Measurements from ENCODE around the gene NFIC. TPM values are rescaled to one million over a fixed set of nuclear protein-coding genes. Genes with fewer than 3 reads are reported as not detected.
A peak's percentile ranks its signal among the peaks of the same experiment; 100 is the strongest.
"Not testable (repeated sequence)": the region's sequence is repeated elsewhere in the genome, so short reads cannot be mapped to it uniquely, and the experiment has no call there.

NFIC gene
- total RNA-seq, 4 donors from 2014 or later = 125 to 285 (median 155) TPM

DNA sequence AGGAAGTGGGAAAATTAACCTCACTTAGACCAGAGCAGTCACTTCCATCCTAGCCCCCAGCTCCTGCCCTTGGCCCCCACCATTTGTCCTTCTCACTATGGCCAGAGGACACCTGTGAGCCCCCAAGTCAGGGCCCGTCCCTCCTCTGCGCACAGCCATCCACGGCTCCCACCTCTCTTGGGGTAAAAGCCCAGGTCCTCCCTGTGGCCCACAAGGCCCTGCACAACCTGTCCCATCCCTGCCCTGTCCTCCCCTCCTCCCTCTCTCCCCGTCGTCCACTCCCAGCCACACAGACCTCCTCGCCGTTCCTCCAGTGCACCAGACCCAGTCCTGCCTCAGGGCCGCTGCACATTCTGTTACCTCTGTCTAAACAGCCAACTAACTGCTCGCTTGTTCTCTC lies 60.0 kb downstream of the NFIC start:
- H3K27ac ChIP-seq = peak overlapping the region in 3 of 4 donors; percentile 72 to 94 (median 90)
- 86 to 91% methylated on average over 4 to 8 of the region's 9 CpGs for WGBS, 2 donors (ENCODE audit: low coverage in 1 of 2)
- no peak overlapping the region for H3K4me3 ChIP-seq
- H3K27me3 ChIP-seq = no peaks in the 10 kb centered on the region
- ATAC-seq = no peak
- peaks cover 0 to 98% (median 39%) of the 10 kb centered on the region in 3 donors for H3K4me1 ChIP-seq
- TF ChIP-seq EP300 (IDR thresholded peaks at IDR 0.05) = no peak
- no peak for TF ChIP-seq POLR2AphosphoS5 (IDR thresholded peaks at IDR 0.05)
- TF ChIP-seq POLR2A (IDR thresholded peaks at IDR 0.05) = no peak
- peaks cover 0 to 33% of the 10 kb centered on the region in 2 donors for H3K36me3 ChIP-seq
- H3K9me3 ChIP-seq = no peaks in the 10 kb centered on the region

DNA sequence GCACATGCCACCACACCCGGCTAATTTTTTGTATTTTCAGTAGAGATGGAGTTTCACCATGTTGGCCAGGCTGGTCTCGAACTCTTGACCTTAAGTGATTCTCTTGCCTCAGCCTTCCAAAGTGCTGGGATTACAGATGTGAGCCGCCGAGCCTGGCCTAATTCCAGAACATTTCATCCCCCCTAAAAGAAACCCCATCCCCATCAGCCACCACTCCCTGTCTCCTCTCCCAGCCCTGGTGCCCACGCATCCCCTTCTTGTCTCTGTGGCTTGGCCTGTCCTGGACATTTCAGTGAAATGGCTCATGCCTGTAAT lies 63.9 kb downstream of the NFIC start:
- Histone ChIP-seq H3K36me3 (peaks cover 0 to 51% of the 10 kb centered on the region in 2 donors), H3K4me1 (peaks cover 5 to 99% (median 51%) of the 10 kb centered on the region in 3 donors)
- WGBS, 2 donors (ENCODE audit: low coverage in 1 of 2) = 29 to 49% methylated on average over 4 of the region's 5 CpGs

DNA sequence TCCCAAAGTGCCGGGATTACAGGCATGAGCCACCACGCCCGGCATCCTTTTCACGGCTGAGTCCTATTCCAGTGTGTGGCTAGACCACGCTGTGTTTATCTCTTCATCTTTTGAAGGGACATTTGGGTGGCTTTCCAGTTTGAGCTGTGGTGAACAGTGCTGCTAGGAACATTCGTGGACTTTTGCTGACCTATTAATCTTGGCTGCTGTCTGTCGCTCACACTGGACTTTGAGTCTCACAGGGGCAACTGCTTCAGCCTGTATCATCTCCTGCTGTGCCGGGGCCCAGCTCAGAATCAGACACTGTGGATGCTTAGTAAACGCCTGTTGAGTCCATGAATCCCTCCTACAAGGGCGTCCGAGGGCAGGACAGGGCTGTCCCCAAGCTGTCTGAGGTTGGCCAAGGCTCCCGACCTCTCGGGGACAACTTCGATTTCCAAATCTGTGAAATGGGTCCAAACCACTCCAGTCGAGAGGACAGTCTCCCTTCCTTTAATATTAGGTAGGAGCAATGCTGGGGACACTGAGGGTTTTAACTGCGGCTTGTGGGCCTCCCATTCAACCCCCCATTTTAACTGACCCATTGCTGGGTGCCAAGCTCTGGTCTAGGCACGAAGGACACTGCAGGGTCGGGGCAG lies 65.5 kb downstream of the NFIC start:
- Histone ChIP-seq H3K9me3 (no peaks in the 10 kb centered on the region), H3K36me3 (peaks cover 0 to 51% of the 10 kb centered on the region in 2 donors), H3K4me3 (no peak overlapping the region), H3K27me3 (no peaks in the 10 kb centered on the region), H3K4me1 (peaks cover 5 to 92% (median 51%) of the 10 kb centered on the region in 3 donors), H3K27ac (peak overlapping the region; percentile 72 to 95 (median 92))
- WGBS, 2 donors (ENCODE audit: low coverage in 1 of 2) = 85 to 100% methylated on average over 1 to 5 of the region's 18 CpGs
- no peak for ATAC-seq
- no peak for TF ChIP-seq POLR2A (IDR thresholded peaks at IDR 0.05)
- TF ChIP-seq, protein P1, sequence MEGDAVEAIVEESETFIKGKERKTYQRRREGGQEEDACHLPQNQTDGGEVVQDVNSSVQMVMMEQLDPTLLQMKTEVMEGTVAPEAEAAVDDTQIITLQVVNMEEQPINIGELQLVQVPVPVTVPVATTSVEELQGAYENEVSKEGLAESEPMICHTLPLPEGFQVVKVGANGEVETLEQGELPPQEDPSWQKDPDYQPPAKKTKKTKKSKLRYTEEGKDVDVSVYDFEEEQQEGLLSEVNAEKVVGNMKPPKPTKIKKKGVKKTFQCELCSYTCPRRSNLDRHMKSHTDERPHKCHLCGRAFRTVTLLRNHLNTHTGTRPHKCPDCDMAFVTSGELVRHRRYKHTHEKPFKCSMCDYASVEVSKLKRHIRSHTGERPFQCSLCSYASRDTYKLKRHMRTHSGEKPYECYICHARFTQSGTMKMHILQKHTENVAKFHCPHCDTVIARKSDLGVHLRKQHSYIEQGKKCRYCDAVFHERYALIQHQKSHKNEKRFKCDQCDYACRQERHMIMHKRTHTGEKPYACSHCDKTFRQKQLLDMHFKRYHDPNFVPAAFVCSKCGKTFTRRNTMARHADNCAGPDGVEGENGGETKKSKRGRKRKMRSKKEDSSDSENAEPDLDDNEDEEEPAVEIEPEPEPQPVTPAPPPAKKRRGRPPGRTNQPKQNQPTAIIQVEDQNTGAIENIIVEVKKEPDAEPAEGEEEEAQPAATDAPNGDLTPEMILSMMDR (IDR thresholded peaks at IDR 0.05) = no peak
- no peak for TF ChIP-seq POLR2AphosphoS5 (IDR thresholded peaks at IDR 0.05)
- no peak for TF ChIP-seq EP300 (IDR thresholded peaks at IDR 0.05)

More for the DNA sequence above, 63.9 kb downstream of the NFIC start:
- H3K27me3 ChIP-seq, H3K4me3 ChIP-seq, H3K9me3 ChIP-seq, ATAC-seq: not testable (repeated sequence)
- peak overlapping the region; percentile 72 to 95 (median 92) for H3K27ac ChIP-seq

DNA sequence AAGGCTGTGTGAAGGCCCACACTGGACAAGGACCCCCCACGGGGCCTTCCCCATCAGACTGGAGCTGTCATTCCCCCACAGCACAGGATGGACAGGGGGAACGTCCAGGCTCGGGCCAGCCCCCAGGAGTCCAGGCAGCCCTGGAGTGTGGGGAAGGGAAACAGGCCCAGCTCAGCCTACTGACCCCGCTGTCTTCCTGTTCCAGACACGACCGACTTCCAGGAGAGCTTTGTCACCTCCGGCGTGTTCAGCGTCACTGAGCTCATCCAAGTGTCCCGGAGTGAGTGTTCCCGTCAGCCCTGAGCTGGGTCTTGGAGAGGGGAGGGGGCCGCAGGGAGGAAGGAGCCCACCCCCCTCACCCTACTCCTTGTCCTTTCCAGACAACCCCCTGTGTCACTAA lies 66.9 kb downstream of the NFIC start:
- ATAC-seq = no peak
- TF ChIP-seq EP300 (IDR thresholded peaks at IDR 0.05) (no peak), POLR2AphosphoS5 (IDR thresholded peaks at IDR 0.05) (no peak), POLR2A (IDR thresholded peaks at IDR 0.05) (no peak)
- TF ChIP-seq, protein P1 (IDR thresholded peaks at IDR 0.05) = no peak
- no peaks in the 10 kb centered on the region for H3K27me3 ChIP-seq
- peaks cover 0 to 60% of the 10 kb centered on the region in 2 donors for H3K36me3 ChIP-seq
- WGBS, 2 donors (ENCODE audit: low coverage in 1 of 2) = 58 to 80% methylated on average over 1 to 4 of the region's 12 CpGs
- H3K4me1 ChIP-seq = peaks cover 5 to 78% (median 47%) of the 10 kb centered on the region in 3 donors
- no peak overlapping the region for H3K4me3 ChIP-seq
- H3K27ac ChIP-seq = peak overlapping the region; percentile 72 to 95 (median 92)
- no peaks in the 10 kb centered on the region for H3K9me3 ChIP-seq

DNA sequence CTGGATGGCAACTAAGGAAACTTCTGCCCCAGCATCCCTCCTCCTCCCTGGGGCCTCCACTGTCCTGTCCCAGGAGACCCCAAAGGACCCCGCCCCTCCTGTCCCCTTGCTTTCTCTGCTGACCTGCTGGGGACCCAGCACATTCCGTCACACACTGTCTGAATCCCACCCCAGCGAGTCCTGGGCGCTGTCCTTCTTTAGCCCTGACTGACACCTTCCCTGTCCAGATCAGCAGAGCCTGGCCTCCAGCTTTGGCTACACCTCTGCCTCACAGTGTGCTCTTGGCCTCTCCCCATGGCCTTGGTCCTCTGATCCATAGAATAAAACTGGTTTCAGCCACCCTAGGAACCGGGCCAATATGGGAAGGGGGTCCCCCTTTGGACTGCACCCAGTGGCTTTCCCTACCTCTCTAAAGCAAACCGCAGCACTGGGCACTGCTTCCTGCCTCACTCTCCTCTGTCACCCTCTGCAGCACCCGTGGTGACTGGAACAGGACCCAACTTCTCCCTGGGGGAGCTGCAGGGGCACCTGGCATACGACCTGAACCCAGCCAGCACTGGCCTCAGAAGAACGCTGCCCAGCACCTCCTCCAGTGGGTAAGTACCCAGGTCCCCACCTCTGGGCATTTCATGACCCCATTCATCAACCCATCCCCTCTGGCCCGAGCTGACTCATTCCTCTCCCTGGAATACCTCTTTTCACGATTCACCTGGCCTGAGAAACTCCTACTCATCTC lies 67.6 kb downstream of the NFIC start:
- WGBS, 2 donors (ENCODE audit: low coverage in 1 of 2) = 78 to 100% methylated on average over 3 of the region's 11 CpGs
- ATAC-seq = no peak
- TF ChIP-seq POLR2A (IDR thresholded peaks at IDR 0.05) = no peak
- TF ChIP-seq EP300 (IDR thresholded peaks at IDR 0.05) = no peak
- no peak for TF ChIP-seq POLR2AphosphoS5 (IDR thresholded peaks at IDR 0.05)
- Histone ChIP-seq H3K27ac (peak overlapping the region; percentile 72 to 95 (median 92)), H3K4me3 (peak overlapping the region in 1 of 2 donors; percentile 42), H3K36me3 (peaks cover 0 to 66% of the 10 kb centered on the region in 2 donors), H3K27me3 (no peaks in the 10 kb centered on the region), H3K4me1 (peaks cover 5 to 71% (median 41%) of the 10 kb centered on the region in 3 donors), H3K9me3 (no peaks in the 10 kb centered on the region)

DNA sequence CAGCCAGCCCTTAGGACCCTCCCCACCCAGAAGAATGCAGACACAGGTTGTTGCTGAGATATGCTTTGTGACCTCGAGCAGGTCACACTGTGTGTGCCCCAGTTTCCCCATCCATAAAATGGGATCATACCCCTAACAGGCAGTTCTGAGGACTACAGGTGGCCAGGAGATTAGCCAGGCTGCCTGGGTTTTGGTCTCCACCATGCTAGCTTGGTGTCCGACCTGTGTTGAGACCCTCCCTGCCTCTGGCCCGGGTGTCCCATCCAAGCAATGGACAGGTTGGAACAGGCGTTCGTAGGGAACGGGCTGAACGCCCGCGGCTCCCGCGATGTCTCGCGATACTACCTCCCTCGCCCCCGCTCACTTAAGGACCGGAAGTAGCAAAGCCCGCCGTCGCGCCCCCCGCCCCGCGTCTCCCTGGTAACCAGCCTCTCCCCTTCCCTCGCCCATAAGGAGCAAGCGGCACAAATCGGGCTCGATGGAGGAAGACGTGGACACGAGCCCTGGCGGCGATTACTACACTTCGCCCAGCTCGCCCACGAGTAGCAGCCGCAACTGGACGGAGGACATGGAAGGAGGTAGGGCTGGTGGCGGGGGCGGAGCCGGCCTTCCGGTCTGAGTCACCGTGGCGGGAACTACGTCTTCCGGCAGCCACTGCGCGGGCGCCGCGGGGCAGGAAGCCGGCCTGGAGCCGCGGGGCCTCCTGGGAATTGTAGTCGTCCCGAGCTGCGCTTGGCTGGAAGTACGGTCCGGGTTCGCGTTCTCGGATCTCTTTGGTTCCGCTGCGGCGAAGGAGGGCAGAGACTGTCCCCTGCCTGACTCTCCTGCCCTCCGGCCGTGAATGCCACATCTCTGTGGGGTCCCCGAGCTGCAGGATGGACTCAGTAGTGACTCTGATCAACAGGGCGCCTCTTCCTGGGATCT lies 68.5 kb downstream of the NFIC start:
- Histone ChIP-seq H3K27ac (peak overlapping the region; percentile 72 to 95 (median 92)), H3K27me3 (no peaks in the 10 kb centered on the region), H3K36me3 (peaks cover 0 to 76% of the 10 kb centered on the region in 2 donors), H3K4me3 (peak overlapping the region; percentile 32 to 42), H3K9me3 (no peaks in the 10 kb centered on the region), H3K4me1 (peaks cover 5 to 64% (median 38%) of the 10 kb centered on the region in 3 donors)
- no peak for TF ChIP-seq POLR2A (IDR thresholded peaks at IDR 0.05)
- TF ChIP-seq, protein P1 (IDR thresholded peaks at IDR 0.05) = peak in 1 of 4 experiments; percentile 15
- peak; percentile 84 for TF ChIP-seq POLR2AphosphoS5 (IDR thresholded peaks at IDR 0.05)
- no peak for TF ChIP-seq EP300 (IDR thresholded peaks at IDR 0.05)
- WGBS, 2 donors (ENCODE audit: low coverage in 1 of 2) = 43 to 54% methylated on average over 1 to 3 of the region's 67 CpGs
- peak; percentile 96 for ATAC-seq

All from gastroesophageal sphincter (tissue), 4 donors.